ENCODE measurements around the gene PLD1. TPM values are rescaled to one million over a fixed set of nuclear protein-coding genes. Genes with fewer than 3 reads are reported as not detected.

The PLD1 gene
- total RNA-seq, 2 donors from 2014 or later, result 51.3 to 95.2 TPM

- DNase-seq (ENCODE audit: low spot score) (no peak), ATAC-seq (ENCODE audit: insufficient number of reproducible peaks, low FRiP score, low read depth) (no peak)
- Histone ChIP-seq H3K9me3 (no peaks in the 10 kb centered on the region), H3K36me3 (no peaks in the 10 kb centered on the region), H3K4me1 (ENCODE audit: control insufficient read depth in 1 of 2, low read depth in 2 of 2) (no peaks in the 10 kb centered on the region), H3K4me3 (no peak overlapping the region), H3K27me3 (replicated peaks; ENCODE audit: insufficient read depth) (no peaks in the 10 kb centered on the region), H3K27ac (no peak overlapping the region)
- no peak for TF ChIP-seq CTCF (IDR thresholded peaks at IDR 0.05)
Observed at GRCh38 chr3:171585039-171585438, 225.2 kb downstream of the PLD1 start.

- H3K4me1 ChIP-seq (ENCODE audit: control insufficient read depth in 1 of 2, low read depth in 2 of 2), result no peaks in the 10 kb centered on the region
- no peaks in the 10 kb centered on the region for H3K27me3 ChIP-seq (replicated peaks; ENCODE audit: insufficient read depth)
- TF ChIP-seq CTCF (IDR thresholded peaks at IDR 0.05), result no peak
- H3K27ac ChIP-seq, result no peak overlapping the region
- H3K4me3 ChIP-seq, result no peak overlapping the region
- H3K9me3 ChIP-seq, result no peaks in the 10 kb centered on the region
- DNase-seq (ENCODE audit: low spot score) (no peak), ATAC-seq (ENCODE audit: insufficient number of reproducible peaks, low FRiP score, low read depth) (no peak)
- no peaks in the 10 kb centered on the region for H3K36me3 ChIP-seq
Observed at GRCh38 chr3:171584100-171584499, 226.2 kb downstream of the PLD1 start.

GRCh38 chr3:171574556-171575240 is 235.6 kb downstream of the PLD1 start:
- H3K9me3 ChIP-seq, result no peaks in the 10 kb centered on the region
- TF ChIP-seq CTCF (IDR thresholded peaks at IDR 0.05), result no peak
- H3K27me3 ChIP-seq (replicated peaks; ENCODE audit: insufficient read depth), result no peaks in the 10 kb centered on the region
- H3K36me3 ChIP-seq, result no peaks in the 10 kb centered on the region
- H3K4me1 ChIP-seq (ENCODE audit: control insufficient read depth in 1 of 2, low read depth in 2 of 2), result no peaks in the 10 kb centered on the region
- no peak overlapping the region for H3K4me3 ChIP-seq
- H3K27ac ChIP-seq, result no peak overlapping the region
- DNase-seq (ENCODE audit: low spot score) (no peak), ATAC-seq (ENCODE audit: insufficient number of reproducible peaks, low FRiP score, low read depth) (no peak)

GRCh38 chr3:171569571-171570132 is 240.6 kb downstream of the PLD1 start:
- TF ChIP-seq CTCF (IDR thresholded peaks at IDR 0.05), result no peak
- Histone ChIP-seq H3K27ac (no peak overlapping the region), H3K36me3 (no peaks in the 10 kb centered on the region), H3K4me3 (no peak overlapping the region), H3K27me3 (replicated peaks; ENCODE audit: insufficient read depth) (no peaks in the 10 kb centered on the region), H3K4me1 (ENCODE audit: control insufficient read depth in 1 of 2, low read depth in 2 of 2) (peaks cover 0 to 6% of the 10 kb centered on the region in 2 donors), H3K9me3 (no peaks in the 10 kb centered on the region)
- no peak for ATAC-seq (ENCODE audit: insufficient number of reproducible peaks, low FRiP score, low read depth)
- no peak for DNase-seq (ENCODE audit: low spot score)

GRCh38 chr3:171568766-171569165 is 241.5 kb downstream of the PLD1 start:
- peaks cover 0 to 6% of the 10 kb centered on the region in 2 donors for H3K4me1 ChIP-seq (ENCODE audit: control insufficient read depth in 1 of 2, low read depth in 2 of 2)
- H3K27ac ChIP-seq, result no peak overlapping the region
- no peak overlapping the region for H3K4me3 ChIP-seq
- no peaks in the 10 kb centered on the region for H3K9me3 ChIP-seq
- no peak for TF ChIP-seq CTCF (IDR thresholded peaks at IDR 0.05)
- ATAC-seq (ENCODE audit: insufficient number of reproducible peaks, low FRiP score, low read depth), result no peak
- DNase-seq (ENCODE audit: low spot score), result no peak
- no peaks in the 10 kb centered on the region for H3K36me3 ChIP-seq
- H3K27me3 ChIP-seq (replicated peaks; ENCODE audit: insufficient read depth), result no peaks in the 10 kb centered on the region

Data from thoracic aorta (tissue), 2 donors.